PFSK-1 (cell line): ENCODE data around the gene UTP14A.

Source experiments
- FOXP2 ChIP-seq: optimal IDR thresholded peaks from 2 replicates; pipeline ENCODE3; 2011; ENCODE audit warnings: borderline replicate concordance, control low read depth, inconsistent platforms; ENCODE audit not compliant: insufficient read depth; ENCODE audit errors: extremely low read length, extremely low read depth
- POLR2AphosphoS5 ChIP-seq: IDR thresholded peaks from 2 replicates; pipeline ENCODE4 v1.6.1; 2012; ENCODE audit warnings: low read depth, mild to moderate bottlenecking, control low read depth, low read length, moderate library complexity
- REST ChIP-seq, 2 experiments: IDR thresholded peaks; 2 replicates each; pipeline versions ENCODE4 v1.6.1 to v1.8.0; 2011 to 2012; ENCODE audit warnings: low read depth in 2 of 2, low read length in 2 of 2, control low read depth in 1 of 2, inconsistent platforms in 1 of 2, mild to moderate bottlenecking in 1 of 2, moderate library complexity in 1 of 2; ENCODE audit not compliant: insufficient read depth in 1 of 2
- SIN3A ChIP-seq: IDR thresholded peaks from 2 replicates; pipeline ENCODE4 v1.6.1; 2012; ENCODE audit warnings: mild to moderate bottlenecking, low read length, moderate library complexity, borderline replicate concordance; ENCODE audit not compliant: insufficient read depth
- TAF1 ChIP-seq: IDR thresholded peaks from 2 replicates; pipeline ENCODE4 v1.6.1; 2012; ENCODE audit warnings: low read length, control low read depth, borderline replicate concordance; ENCODE audit not compliant: insufficient read depth

The UTP14A gene

GRCh38 chrX:129976441-129976840 is 70.5 kb downstream of the UTP14A start:
- no peak for TF ChIP-seq REST (IDR thresholded peaks at IDR 0.05; ENCODE audit: insufficient read depth in 1 of 2, low read depth in 2 of 2, low read length in 2 of 2)
- no peak for TF ChIP-seq POLR2AphosphoS5
- TF ChIP-seq SIN3A = no peak
- TF ChIP-seq TAF1 = no peak
- TF ChIP-seq FOXP2 = no peak
